ENCODE results near the gene DYNLL1.

- no peak for TF ChIP-seq CTCF (IDR thresholded peaks at IDR 0.05; ENCODE audit: borderline replicate concordance, extremely low read depth, low read length, poor library complexity, severe bottlenecking)
- no peak for TF ChIP-seq EZH2 (IDR thresholded peaks at IDR 0.05; ENCODE audit: borderline replicate concordance, low read depth, low read length, severe bottlenecking)
Observed at GRCh38 chr12:120479458-120479857, 16.5 kb upstream of the DYNLL1 start.
